HepG2 (cell line): ENCODE data around the gene MTX1. TPM values are rescaled to one million over a fixed set of nuclear protein-coding genes. Genes with fewer than 3 reads are reported as not detected.

Experiments
- ARNT2 ChIP-seq: sonication (generic); formaldehyde crosslinking; IDR thresholded peaks from 2 replicates; pipeline ENCODE4 v1.8.0; 2022; ENCODE audit warnings: mild to moderate bottlenecking, low read depth, missing genetic modification reagents, moderate library complexity
- JARID2 ChIP-seq: sonication (generic); formaldehyde crosslinking; IDR thresholded peaks from 2 replicates; pipeline ENCODE4 v1.8.1; 2023; ENCODE audit warnings: missing genetic modification reagents, inconsistent platforms; ENCODE audit not compliant: insufficient replicate concordance
- KLF16 ChIP-seq, 2 experiments: sonication (generic) in 1 of 2; formaldehyde crosslinking in 1 of 2; IDR thresholded peaks; 2 replicates each; pipeline versions ENCODE4 v1.6.1 to v1.8.0; 2016 to 2023; ENCODE audit warnings: missing genetic modification reagents in 2 of 2, missing compliant biosample characterization in 1 of 2
- MAFK ChIP-seq, 2 experiments: IDR thresholded peaks in 1 of 2; conservative IDR thresholded peaks in 1 of 2; 2 replicates each; pipeline ENCODE4 v1.6.1; 2011; ENCODE audit warnings: improper control_type of control experiment in 2 of 2, low read length in 2 of 2
- RNF2 ChIP-seq: fragments of 450-650 bp; conservative IDR thresholded peaks from 2 replicates; pipeline ENCODE4 v1.6.1; 2016; ENCODE audit warnings: low read depth
- TARDBP ChIP-seq: sonication (generic); formaldehyde crosslinking; IDR thresholded peaks from 2 replicates; pipeline ENCODE4 v1.8.0; 2022; ENCODE audit warnings: mild to moderate bottlenecking, missing genetic modification reagents
- ZFAT ChIP-seq: sonication (generic); formaldehyde crosslinking; conservative IDR thresholded peaks from 2 replicates; pipeline ENCODE4 v1.8.1; 2023; ENCODE audit warnings: missing genetic modification reagents, inconsistent platforms
- ZFP90 ChIP-seq: sonication (generic); formaldehyde crosslinking; IDR thresholded peaks from 2 replicates; pipeline ENCODE4 v1.8.0; 2022; ENCODE audit warnings: missing genetic modification reagents, mild to moderate bottlenecking, inconsistent platforms, borderline replicate concordance
- ZKSCAN1 ChIP-seq: fragments of 150-350 bp; IDR thresholded peaks from 2 replicates; pipeline ENCODE4 v1.6.1; 2014; ENCODE audit warnings: low read length
- ZNF12 ChIP-seq: sonication (generic); formaldehyde crosslinking; IDR thresholded peaks from 2 replicates; pipeline ENCODE4 v1.5.0; 2020; ENCODE audit warnings: missing genetic modification reagents
- ZNF264 ChIP-seq: sonication (generic); formaldehyde crosslinking; IDR thresholded peaks from 2 replicates; pipeline ENCODE4 v1.4.0; 2020; ENCODE audit warnings: missing genetic modification reagents
- ZNF577 ChIP-seq: sonication (generic); formaldehyde crosslinking; IDR thresholded peaks from 2 replicates; pipeline ENCODE4 v1.4.0; 2020; ENCODE audit warnings: mild to moderate bottlenecking, low read depth, missing genetic modification reagents, borderline replicate concordance
- ZSCAN25 ChIP-seq: sonication (generic); formaldehyde crosslinking; IDR thresholded peaks from 2 replicates; pipeline ENCODE4 v1.8.0; 2022; ENCODE audit warnings: mild to moderate bottlenecking, missing genetic modification reagents
- polyA plus RNA-seq, 8 experiments: library from polyadenylated mRNA; depleted of rRNA in 3 of 8; stranded (reverse) in 7 of 8; unstranded in 1 of 8; fragments of >200 nt; fragmentation: Illumina TruSeq in 4 of 8; extraction: Trizol in 4 of 8; gene quantifications; 2 replicates each; pipeline versions ENCODE4 v1.2.1 to v1.2.3, GENCODE V29; 2011 to 2016; ENCODE audit warnings: low read depth in 4 of 8, missing spikeins in 1 of 8, mixed read lengths in 1 of 8; ENCODE audit not compliant: insufficient read depth in 1 of 8
- total RNA-seq, 5 experiments: library from RNA; depleted of rRNA; stranded (reverse); fragments of >200 nt; fragmentation: Illumina TruSeq; extraction: Trizol; gene quantifications; 2 replicates each; pipeline ENCODE4 v1.2.3, GENCODE V29; 2016; ENCODE audit warnings: low read depth in 1 of 5
- TF ChIP-seq, protein P1 (sequence below): sonication (generic); formaldehyde crosslinking; IDR thresholded peaks from 2 replicates; pipeline ENCODE4 v1.5.0; 2020; ENCODE audit warnings: mild to moderate bottlenecking, missing genetic modification reagents
- TF ChIP-seq, protein P2 (sequence below): sonication (generic); formaldehyde crosslinking; IDR thresholded peaks from 2 replicates; pipeline ENCODE4 v1.5.1; 2020; ENCODE audit warnings: mild to moderate bottlenecking, missing genetic modification reagents, moderate library complexity
- TF ChIP-seq, protein P3 (sequence below): sonication (generic); formaldehyde crosslinking; conservative IDR thresholded peaks from 2 replicates; pipeline ENCODE4 v1.8.0; 2022; ENCODE audit warnings: low read depth, missing genetic modification reagents
- TF ChIP-seq, protein P4 (sequence below): sonication (generic); formaldehyde crosslinking; IDR thresholded peaks from 2 replicates; pipeline ENCODE4 v1.4.0; 2020; ENCODE audit warnings: low read depth, missing genetic modification reagents

The MTX1 gene
- total and polyA plus RNA-seq, 2 of the 13 experiments (the other 11 are each of a cell fraction or from before 2014, with no cell fraction given), result 64.5 to 72.6 TPM

DNA sequence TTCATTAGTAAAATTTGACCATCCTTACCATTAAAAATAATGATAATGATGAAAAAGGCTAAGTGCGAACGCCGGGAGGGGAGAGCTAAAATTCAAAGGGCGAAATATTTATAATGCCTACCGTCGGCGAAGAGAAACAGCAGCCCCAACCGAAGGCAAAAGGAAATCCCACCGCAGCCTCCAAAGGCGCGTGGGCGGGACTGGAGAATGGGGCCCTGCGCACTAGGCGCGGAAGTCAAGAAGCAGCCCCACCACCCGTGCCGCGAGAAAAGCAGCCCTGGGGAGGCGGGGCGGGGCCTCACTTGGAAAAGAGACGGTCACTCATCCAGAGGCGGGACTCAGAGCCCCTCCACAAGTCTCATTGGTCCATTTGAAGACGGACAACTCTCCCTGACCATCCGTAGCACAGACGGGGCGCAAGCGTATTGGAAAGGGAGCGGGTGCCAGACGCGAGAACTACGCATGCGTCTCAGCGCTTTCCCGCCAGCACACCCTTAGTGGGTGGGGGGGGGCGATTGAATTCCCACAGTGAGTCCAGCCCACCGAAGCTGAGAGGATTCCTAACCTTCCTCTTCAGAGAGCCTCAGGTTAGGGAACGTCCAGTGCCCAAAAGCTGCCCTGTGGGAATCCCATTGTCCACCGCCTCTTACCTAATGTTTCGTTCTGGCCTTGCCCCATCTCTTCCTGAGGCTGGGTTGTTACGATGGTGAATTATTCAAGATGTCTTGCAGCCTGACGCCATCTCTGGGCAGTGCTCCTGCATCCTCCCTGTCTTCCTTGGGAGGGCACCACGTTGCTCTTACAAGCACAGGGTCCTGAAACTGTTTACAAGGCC, 19.0 kb downstream of the MTX1 start (continued):
- TF ChIP-seq, protein P1, sequence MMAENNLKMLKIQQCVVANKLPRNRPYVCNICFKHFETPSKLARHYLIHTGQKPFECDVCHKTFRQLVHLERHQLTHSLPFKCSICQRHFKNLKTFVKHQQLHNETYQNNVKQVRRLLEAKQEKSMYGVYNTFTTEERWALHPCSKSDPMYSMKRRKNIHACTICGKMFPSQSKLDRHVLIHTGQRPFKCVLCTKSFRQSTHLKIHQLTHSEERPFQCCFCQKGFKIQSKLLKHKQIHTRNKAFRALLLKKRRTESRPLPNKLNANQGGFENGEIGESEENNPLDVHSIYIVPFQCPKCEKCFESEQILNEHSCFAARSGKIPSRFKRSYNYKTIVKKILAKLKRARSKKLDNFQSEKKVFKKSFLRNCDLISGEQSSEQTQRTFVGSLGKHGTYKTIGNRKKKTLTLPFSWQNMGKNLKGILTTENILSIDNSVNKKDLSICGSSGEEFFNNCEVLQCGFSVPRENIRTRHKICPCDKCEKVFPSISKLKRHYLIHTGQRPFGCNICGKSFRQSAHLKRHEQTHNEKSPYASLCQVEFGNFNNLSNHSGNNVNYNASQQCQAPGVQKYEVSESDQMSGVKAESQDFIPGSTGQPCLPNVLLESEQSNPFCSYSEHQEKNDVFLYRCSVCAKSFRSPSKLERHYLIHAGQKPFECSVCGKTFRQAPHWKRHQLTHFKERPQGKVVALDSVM, result no peak
- no peak for TF ChIP-seq TARDBP (CRISPR knock-in tag)
- 0 out of 2 replicates have a peak, but pooled peaks have one; percentile 24 for TF ChIP-seq RNF2
- no peak for TF ChIP-seq MAFK (conservative IDR thresholded peaks at IDR 0.05 in 1 of 2, IDR thresholded peaks at IDR 0.05 in 1 of 2; ENCODE audit: low read length in 2 of 2)
- peak; percentile 64; the same call in 1 of the 2 replicates for TF ChIP-seq ARNT2 (CRISPR knock-in tag)
- TF ChIP-seq ZFP90 (CRISPR knock-in tag), result peak; percentile 33; the same call in 1 of the 2 replicates
- TF ChIP-seq ZNF264 (CRISPR knock-in tag), result no peak
- no peak for TF ChIP-seq ZNF577 (CRISPR knock-in tag)
- TF ChIP-seq ZFAT (CRISPR knock-in tag), result no peak
- TF ChIP-seq, protein P2, sequence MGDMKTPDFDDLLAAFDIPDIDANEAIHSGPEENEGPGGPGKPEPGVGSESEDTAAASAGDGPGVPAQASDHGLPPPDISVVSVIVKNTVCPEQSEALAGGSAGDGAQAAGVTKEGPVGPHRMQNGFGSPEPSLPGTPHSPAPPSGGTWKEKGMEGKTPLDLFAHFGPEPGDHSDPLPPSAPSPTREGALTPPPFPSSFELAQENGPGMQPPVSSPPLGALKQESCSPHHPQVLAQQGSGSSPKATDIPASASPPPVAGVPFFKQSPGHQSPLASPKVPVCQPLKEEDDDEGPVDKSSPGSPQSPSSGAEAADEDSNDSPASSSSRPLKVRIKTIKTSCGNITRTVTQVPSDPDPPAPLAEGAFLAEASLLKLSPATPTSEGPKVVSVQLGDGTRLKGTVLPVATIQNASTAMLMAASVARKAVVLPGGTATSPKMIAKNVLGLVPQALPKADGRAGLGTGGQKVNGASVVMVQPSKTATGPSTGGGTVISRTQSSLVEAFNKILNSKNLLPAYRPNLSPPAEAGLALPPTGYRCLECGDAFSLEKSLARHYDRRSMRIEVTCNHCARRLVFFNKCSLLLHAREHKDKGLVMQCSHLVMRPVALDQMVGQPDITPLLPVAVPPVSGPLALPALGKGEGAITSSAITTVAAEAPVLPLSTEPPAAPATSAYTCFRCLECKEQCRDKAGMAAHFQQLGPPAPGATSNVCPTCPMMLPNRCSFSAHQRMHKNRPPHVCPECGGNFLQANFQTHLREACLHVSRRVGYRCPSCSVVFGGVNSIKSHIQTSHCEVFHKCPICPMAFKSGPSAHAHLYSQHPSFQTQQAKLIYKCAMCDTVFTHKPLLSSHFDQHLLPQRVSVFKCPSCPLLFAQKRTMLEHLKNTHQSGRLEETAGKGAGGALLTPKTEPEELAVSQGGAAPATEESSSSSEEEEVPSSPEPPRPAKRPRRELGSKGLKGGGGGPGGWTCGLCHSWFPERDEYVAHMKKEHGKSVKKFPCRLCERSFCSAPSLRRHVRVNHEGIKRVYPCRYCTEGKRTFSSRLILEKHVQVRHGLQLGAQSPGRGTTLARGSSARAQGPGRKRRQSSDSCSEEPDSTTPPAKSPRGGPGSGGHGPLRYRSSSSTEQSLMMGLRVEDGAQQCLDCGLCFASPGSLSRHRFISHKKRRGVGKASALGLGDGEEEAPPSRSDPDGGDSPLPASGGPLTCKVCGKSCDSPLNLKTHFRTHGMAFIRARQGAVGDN (CRISPR knock-in tag), result peak; percentile 89
- TF ChIP-seq JARID2 (CRISPR knock-in tag), result no peak
- TF ChIP-seq, protein P3, sequence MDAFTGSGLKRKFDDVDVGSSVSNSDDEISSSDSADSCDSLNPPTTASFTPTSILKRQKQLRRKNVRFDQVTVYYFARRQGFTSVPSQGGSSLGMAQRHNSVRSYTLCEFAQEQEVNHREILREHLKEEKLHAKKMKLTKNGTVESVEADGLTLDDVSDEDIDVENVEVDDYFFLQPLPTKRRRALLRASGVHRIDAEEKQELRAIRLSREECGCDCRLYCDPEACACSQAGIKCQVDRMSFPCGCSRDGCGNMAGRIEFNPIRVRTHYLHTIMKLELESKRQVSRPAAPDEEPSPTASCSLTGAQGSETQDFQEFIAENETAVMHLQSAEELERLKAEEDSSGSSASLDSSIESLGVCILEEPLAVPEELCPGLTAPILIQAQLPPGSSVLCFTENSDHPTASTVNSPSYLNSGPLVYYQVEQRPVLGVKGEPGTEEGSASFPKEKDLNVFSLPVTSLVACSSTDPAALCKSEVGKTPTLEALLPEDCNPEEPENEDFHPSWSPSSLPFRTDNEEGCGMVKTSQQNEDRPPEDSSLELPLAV (CRISPR knock-in tag), result no peak
- TF ChIP-seq, protein P4, sequence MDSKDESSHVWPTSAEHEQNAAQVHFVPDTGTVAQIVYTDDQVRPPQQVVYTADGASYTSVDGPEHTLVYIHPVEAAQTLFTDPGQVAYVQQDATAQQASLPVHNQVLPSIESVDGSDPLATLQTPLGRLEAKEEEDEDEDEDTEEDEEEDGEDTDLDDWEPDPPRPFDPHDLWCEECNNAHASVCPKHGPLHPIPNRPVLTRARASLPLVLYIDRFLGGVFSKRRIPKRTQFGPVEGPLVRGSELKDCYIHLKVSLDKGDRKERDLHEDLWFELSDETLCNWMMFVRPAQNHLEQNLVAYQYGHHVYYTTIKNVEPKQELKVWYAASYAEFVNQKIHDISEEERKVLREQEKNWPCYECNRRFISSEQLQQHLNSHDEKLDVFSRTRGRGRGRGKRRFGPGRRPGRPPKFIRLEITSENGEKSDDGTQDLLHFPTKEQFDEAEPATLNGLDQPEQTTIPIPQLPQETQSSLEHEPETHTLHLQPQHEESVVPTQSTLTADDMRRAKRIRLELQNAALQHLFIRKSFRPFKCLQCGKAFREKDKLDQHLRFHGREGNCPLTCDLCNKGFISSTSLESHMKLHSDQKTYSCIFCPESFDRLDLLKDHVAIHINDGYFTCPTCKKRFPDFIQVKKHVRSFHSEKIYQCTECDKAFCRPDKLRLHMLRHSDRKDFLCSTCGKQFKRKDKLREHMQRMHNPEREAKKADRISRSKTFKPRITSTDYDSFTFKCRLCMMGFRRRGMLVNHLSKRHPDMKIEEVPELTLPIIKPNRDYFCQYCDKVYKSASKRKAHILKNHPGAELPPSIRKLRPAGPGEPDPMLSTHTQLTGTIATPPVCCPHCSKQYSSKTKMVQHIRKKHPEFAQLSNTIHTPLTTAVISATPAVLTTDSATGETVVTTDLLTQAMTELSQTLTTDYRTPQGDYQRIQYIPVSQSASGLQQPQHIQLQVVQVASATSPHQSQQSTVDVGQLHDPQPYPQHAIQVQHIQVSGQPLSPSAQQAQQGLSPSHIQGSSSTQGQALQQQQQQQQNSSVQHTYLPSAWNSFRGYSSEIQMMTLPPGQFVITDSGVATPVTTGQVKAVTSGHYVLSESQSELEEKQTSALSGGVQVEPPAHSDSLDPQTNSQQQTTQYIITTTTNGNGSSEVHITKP, result no peak
- TF ChIP-seq ZSCAN25, result no peak
- no peak for TF ChIP-seq ZKSCAN1
- TF ChIP-seq ZNF12 (CRISPR knock-in tag), result no peak
- TF ChIP-seq KLF16 (CRISPR knock-in tag; IDR thresholded peaks at IDR 0.05), result peak in 1 of 2 experiments; percentile 68; a peak in 1 of 4 replicates
